Fibroblast of pulmonary artery (primary cell): ENCODE results near the gene RELCH.

Experiments used
- DNase-seq: peaks from one replicate; pipeline ENCODE4 v3.0.0-alpha.2; 2010; ENCODE audit warnings: low read depth
- H3K4me3 ChIP-seq: replicated peaks from 2 replicates; pipeline ENCODE4 v1.5.1; 2011; ENCODE audit warnings: low read depth, mild to moderate bottlenecking, control low read depth, low read length, moderate library complexity
- TF ChIP-seq, protein P1 (sequence below): IDR thresholded peaks from 2 replicates; pipeline ENCODE4 v1.5.1; 2011; ENCODE audit warnings: mild to moderate bottlenecking, control low read depth, low read length, inconsistent platforms; ENCODE audit errors: missing control alignments

The RELCH gene

DNA sequence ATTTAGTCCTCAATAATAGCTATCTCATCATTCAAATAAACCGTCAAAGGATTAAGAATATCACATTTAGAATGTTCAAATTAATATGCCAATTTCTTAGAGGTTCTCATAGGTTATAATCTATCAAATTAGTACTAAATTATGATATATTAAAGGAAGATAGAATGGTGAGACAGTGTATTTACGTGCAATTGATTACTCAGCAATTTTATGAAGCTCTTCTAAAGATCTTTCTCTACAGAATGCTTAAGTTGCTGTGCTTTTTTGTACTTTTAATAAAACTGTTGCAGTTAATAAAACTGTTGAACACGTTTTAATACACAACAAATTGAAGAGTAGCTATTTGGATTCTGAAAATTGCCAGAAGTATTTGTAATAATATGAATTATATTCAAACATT lies 39.0 kb downstream of the RELCH start:
- no peak overlapping the region for H3K4me3 ChIP-seq
- no peak for DNase-seq
- TF ChIP-seq, protein P1, sequence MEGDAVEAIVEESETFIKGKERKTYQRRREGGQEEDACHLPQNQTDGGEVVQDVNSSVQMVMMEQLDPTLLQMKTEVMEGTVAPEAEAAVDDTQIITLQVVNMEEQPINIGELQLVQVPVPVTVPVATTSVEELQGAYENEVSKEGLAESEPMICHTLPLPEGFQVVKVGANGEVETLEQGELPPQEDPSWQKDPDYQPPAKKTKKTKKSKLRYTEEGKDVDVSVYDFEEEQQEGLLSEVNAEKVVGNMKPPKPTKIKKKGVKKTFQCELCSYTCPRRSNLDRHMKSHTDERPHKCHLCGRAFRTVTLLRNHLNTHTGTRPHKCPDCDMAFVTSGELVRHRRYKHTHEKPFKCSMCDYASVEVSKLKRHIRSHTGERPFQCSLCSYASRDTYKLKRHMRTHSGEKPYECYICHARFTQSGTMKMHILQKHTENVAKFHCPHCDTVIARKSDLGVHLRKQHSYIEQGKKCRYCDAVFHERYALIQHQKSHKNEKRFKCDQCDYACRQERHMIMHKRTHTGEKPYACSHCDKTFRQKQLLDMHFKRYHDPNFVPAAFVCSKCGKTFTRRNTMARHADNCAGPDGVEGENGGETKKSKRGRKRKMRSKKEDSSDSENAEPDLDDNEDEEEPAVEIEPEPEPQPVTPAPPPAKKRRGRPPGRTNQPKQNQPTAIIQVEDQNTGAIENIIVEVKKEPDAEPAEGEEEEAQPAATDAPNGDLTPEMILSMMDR: no peak

DNA sequence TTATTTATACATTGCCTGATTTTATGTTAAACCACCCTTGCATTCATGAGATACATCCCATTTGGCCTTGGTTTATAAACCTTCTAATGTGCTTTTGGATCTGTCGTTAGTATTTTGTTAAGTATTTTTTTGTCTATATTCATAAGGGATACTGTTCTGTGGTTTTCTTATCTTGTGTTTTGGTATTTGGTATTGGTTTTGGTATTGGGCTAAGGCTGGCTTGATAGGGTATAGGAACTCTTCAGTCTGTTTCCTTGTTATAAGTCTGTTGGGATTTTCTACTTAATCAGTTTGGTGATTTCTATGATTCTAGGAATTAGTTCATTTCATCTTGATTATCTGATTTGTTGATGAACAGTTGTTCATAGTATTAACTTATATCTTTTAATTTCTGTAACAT lies 49.2 kb downstream of the RELCH start:
- no peak overlapping the region for H3K4me3 ChIP-seq
- DNase-seq: no peak
- TF ChIP-seq, protein P1: no peak

DNA sequence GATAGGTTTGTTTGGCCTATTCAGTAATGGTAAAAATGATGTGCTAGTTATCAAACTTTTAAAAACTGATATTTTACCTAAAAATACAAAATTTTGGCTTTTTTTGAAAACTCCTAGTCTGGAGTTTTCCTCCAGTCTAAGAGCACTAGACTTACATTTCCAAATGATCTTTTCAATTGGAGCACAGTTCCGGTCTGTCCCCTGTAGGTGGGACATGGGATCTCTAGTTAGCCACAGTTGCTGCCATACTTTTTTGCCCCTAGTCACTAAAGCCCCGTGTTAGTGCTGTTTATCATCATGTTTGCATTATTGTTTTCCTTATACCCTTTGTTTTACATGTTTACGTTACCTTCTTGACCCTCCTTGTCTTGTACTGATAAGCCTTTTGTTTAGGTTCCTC lies 52.4 kb downstream of the RELCH start:
- TF ChIP-seq, protein P1: peak; percentile 8
- no peak overlapping the region for H3K4me3 ChIP-seq
- DNase-seq: no peak

DNA sequence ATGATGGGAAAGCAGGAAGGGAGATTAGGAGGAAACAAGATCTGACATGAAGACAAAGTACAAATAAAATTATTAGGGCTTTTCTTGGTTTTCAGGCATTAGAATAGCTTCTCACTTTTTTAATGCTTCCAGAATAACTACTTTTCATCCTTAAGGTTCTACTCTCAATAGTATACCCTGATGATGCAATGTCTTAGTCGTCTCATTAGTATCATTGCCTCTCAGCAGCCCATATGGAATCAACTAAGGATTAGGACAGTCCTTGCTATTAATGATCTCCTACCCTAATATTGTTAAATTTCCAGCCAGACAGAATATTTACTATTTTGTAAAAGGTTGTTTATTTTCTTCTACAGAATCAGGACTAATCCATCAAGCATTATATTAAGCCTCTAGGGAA lies 55.9 kb downstream of the RELCH start:
- DNase-seq: no peak
- TF ChIP-seq, protein P1: no peak
- H3K4me3 ChIP-seq: no peak overlapping the region

DNA sequence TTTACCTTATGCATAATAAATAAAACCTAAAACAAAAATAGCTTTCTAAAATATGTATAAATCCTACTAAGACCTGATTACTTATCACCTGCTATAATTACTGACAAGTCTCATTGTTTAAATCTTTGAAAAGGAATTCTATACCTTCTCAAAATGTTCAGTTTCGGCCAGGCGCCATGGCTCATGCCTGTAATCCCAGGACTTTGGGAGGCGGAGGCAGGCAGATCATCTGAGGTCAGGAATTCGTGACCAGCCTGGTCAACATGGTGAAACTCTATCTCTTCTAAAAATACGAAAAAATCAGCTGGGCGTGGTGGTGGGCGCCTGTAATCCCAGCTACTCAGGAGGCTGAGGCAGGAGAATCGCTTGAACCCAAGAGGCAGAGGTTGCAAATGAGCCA lies 58.1 kb downstream of the RELCH start:
- TF ChIP-seq, protein P1: no peak
- no peak overlapping the region for H3K4me3 ChIP-seq
- DNase-seq: no peak

DNA sequence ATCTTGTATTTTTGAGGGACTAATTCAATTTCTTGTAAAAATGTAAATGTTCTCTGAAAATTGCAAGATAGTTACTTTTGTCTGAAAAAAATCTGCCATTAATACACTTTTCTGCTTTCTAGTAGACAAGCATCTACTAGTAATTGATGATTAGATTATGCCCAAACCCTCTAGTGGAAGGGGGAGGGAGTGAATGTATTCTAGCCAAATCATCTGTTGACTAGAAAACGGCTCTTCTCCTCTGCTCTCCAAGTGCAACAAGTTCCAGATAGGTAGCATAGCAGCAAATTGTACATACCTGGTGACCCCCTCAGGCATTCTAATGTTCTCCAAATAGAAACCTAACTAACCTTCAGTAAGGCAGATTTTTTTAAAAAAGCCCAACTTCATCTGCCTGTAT lies 58.6 kb downstream of the RELCH start:
- no peak overlapping the region for H3K4me3 ChIP-seq
- DNase-seq: no peak
- TF ChIP-seq, protein P1: no peak

DNA sequence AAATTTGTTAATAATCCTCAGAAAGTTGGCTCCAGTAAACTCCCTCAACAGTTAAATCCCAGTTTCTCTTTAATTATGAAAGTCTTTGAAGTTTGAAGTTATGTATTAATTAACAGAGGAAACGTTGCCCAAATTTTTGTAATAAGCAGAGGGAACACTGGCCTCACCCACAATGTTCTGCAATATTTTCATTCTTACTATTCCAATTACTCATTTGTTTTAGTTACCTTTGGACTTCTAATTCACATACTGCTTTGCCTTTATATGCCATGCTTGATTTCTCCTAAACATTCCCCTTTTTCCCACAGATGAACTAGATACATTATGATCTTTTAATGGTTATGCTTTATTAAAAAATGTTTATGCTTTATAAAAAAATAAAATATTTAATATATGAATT lies 61.3 kb downstream of the RELCH start:
- DNase-seq: no peak
- no peak overlapping the region for H3K4me3 ChIP-seq
- TF ChIP-seq, protein P1: no peak
